GM12878 (cell line): Measurements from ENCODE around the gene CAMTA1. TPM values are rescaled to one million over a fixed set of nuclear protein-coding genes. Genes with fewer than 3 reads are reported as not detected.

Experiments used
- ATAC-seq: fragments of 200-7000 bp; cut with Tn5 transposase; 3 replicates; pipeline ENCODE4 v1.9.1; 2020; ENCODE audit warnings: mild to moderate bottlenecking, moderate library complexity
- BruUV-seq: library from RNA; stranded (reverse); fragments of 400-500 nt; replicated peaks from 2 replicates; lab custom pipeline; 2021; lab: Mats Ljungman, UMichigan
- CTCF ChIA-PET: fragments of 300-600 bp; sonication (Branson Sonifier 250); formaldehyde crosslinking; extraction: SDS; loops from one replicate; lab custom pipeline; 2021; ENCODE audit warnings: inconsistent platforms; lab: Yijun Ruan, JAX
- POLR2A ChIA-PET: fragments of 350-600 bp; formaldehyde crosslinking; extraction: SDS; loops from one replicate; lab custom pipeline; 2021; ENCODE audit warnings: inconsistent platforms; lab: Charles Lee
- RAD21 ChIA-PET: fragments of 300-600 bp; sonication (Branson Sonifier 250); formaldehyde crosslinking; loops from one replicate; lab custom pipeline; 2023; ENCODE audit warnings: antibody characterized with exemption; ENCODE audit not compliant: unreplicated experiment; lab: Charles Lee
- SMC1A ChIA-PET: fragments of 300-600 bp; sonication (Branson Sonifier 250); formaldehyde crosslinking; loops from one replicate; lab custom pipeline; 2023; ENCODE audit not compliant: unreplicated experiment, uncharacterized antibody; lab: Charles Lee
- DNase-seq: peaks from one replicate; pipeline ENCODE4 v3.0.0-alpha.2; 2011; ENCODE audit warnings: low read depth, low spot score
- FAIRE-seq: peaks from 3 replicates; lab custom pipeline; 2011; peaks lifted over from hg19 to GRCh38; lab: Jason Lieb, UNC
- H2AFZ ChIP-seq: 2 replicates; pipeline ENCODE4 v1.6.0; 2011; ENCODE audit warnings: low read depth, low read length, control low read depth; ENCODE audit not compliant: control insufficient read depth
- H3K27ac ChIP-seq: 2 replicates; pipeline ENCODE4 v1.5.1; 2011; ENCODE audit warnings: control low read depth; ENCODE audit not compliant: control insufficient read depth, insufficient read depth
- H3K27me3 ChIP-seq, 2 experiments: replicated peaks in 1 of 2; 2 replicates each; pipeline versions ENCODE4 v1.6.0 to v1.6.1; 2011; ENCODE audit warnings: low read length in 1 of 2; ENCODE audit not compliant: control insufficient read depth in 2 of 2, insufficient read depth in 2 of 2
- H3K36me3 ChIP-seq, 2 experiments: 2 replicates each; pipeline ENCODE4 v1.5.1; 2011; ENCODE audit warnings: low read length in 1 of 2; ENCODE audit not compliant: control insufficient read depth in 2 of 2, insufficient read depth in 2 of 2
- H3K4me1 ChIP-seq: 2 replicates; pipeline ENCODE4 v1.6.1; 2011; ENCODE audit warnings: mild to moderate bottlenecking, low read length, moderate library complexity, mixed read lengths; ENCODE audit not compliant: control insufficient read depth, insufficient read depth
- H3K4me2 ChIP-seq: 2 replicates; pipeline ENCODE4 v1.6.0; 2011; ENCODE audit warnings: control low read depth; ENCODE audit not compliant: control insufficient read depth, insufficient read depth
- H3K4me3 ChIP-seq: fragments of 200-600 bp; sonication (generic); 2 replicates; pipeline ENCODE4 v1.5.1; 2016
- H3K79me2 ChIP-seq: 2 replicates; pipeline ENCODE4 v1.6.0; 2011; ENCODE audit warnings: low read length; ENCODE audit not compliant: control insufficient read depth, insufficient read depth
- H3K9ac ChIP-seq: 2 replicates; pipeline ENCODE4 v1.8.0; 2011; ENCODE audit warnings: low read length, control low read depth, mixed read lengths; ENCODE audit not compliant: control insufficient read depth, insufficient read depth
- H3K9me3 ChIP-seq: replicated peaks from 3 replicates; pipeline ENCODE4 v1.5.1; 2011; ENCODE audit warnings: mild to moderate bottlenecking, low read length; ENCODE audit not compliant: control insufficient read depth, insufficient read depth
- H4K20me1 ChIP-seq: 2 replicates; pipeline ENCODE4 v1.6.0; 2011; ENCODE audit not compliant: control insufficient read depth, insufficient read depth
- ATF7 ChIP-seq: fragments of 450-650 bp; IDR thresholded peaks from 2 replicates; pipeline ENCODE4 v1.6.1; 2016; ENCODE audit warnings: low read depth, mild to moderate bottlenecking
- CHD1 ChIP-seq: IDR thresholded peaks from 2 replicates; pipeline ENCODE4 v1.6.1; 2012; ENCODE audit warnings: low read depth, low read length, improper control_type of control experiment
- CHD4 ChIP-seq: fragments of 200-600 bp; sonication (generic); IDR thresholded peaks from 2 replicates; pipeline ENCODE4 v1.6.1; 2016; ENCODE audit warnings: mild to moderate bottlenecking
- HCFC1 ChIP-seq: fragments of 150-350 bp; IDR thresholded peaks from 2 replicates; pipeline ENCODE4 v1.6.1; 2014; ENCODE audit warnings: low read length
- NRF1 ChIP-seq: conservative IDR thresholded peaks from 2 replicates; pipeline ENCODE4 v1.6.1; 2011; ENCODE audit warnings: mild to moderate bottlenecking, low read depth, low read length, improper control_type of control experiment
- PML ChIP-seq: IDR thresholded peaks from 2 replicates; pipeline ENCODE4 v1.6.1; 2012; ENCODE audit warnings: low read length, inconsistent platforms
- SP1 ChIP-seq: IDR thresholded peaks from one replicate; pipeline ENCODE4 v1.6.1; 2011; ENCODE audit warnings: low read depth, low read length
- SREBF2 ChIP-seq: IDR thresholded peaks from 2 replicates; pipeline ENCODE4 v1.6.1; 2012; ENCODE audit warnings: mild to moderate bottlenecking, low read length
- ZBED1 ChIP-seq: IDR thresholded peaks from 2 replicates; pipeline ENCODE4 v1.6.1; 2016; ENCODE audit warnings: borderline replicate concordance
- ZBTB33 ChIP-seq: fragments of 450-650 bp; IDR thresholded peaks from 2 replicates; pipeline ENCODE4 v1.6.1; 2017; ENCODE audit warnings: mild to moderate bottlenecking
- ZZZ3 ChIP-seq: IDR thresholded peaks from 2 replicates; pipeline ENCODE4 v1.6.1; 2011; ENCODE audit warnings: low read depth; ENCODE audit not compliant: control insufficient read depth, insufficient read length
- WGBS: methylation state at CpG from one replicate; pipeline ENCODE4 v1.1.6; 2016; ENCODE audit warnings: low lambda C conversion rate; ENCODE audit not compliant: insufficient replicate concordance, insufficient coverage; ENCODE audit errors: missing lambda C conversion rate; 5-methylcytosine and 5-hydroxymethylcytosine counted together
- in situ Hi-C: fragments of 300-500 bp; cut with MboI; formaldehyde crosslinking; loops from 9 replicates; pipeline ENCODE4 v1.14.3; 2018; ENCODE audit warnings: mixed read lengths
- intact Hi-C: fragments of 100-400 bp; cut with micrococcal nuclease; formaldehyde crosslinking; loops from one replicate; pipeline ENCODE4 v1.14.2; 2022; ENCODE audit not compliant: unreplicated experiment
- polyA plus RNA-seq, 11 experiments: library from polyadenylated mRNA; depleted of rRNA in 4 of 11; unstranded in 6 of 11; stranded (reverse) in 5 of 11; fragments of >200 nt; fragmentation: Nextera tagmentation in 4 of 11; fragmentation: Illumina TruSeq in 1 of 11; extraction: Ambion mirVana in 4 of 11; extraction: Trizol in 1 of 11; gene quantifications; 1 replicate in 1 of 11; 2 replicates in 10 of 11; pipeline versions ENCODE4 v1.2.1 to v1.2.3, GENCODE V29; 2011 to 2016; ENCODE audit warnings: inconsistent platforms in 2 of 11, missing spikeins in 2 of 11, low read depth in 1 of 11
- total RNA-seq, 4 experiments: library from RNA; depleted of rRNA in 3 of 4; stranded (reverse); fragments of >200 nt in 3 of 4; fragmentation: Illumina TruSeq in 1 of 4; extraction: Trizol in 1 of 4; gene quantifications; 2 replicates each; pipeline versions ENCODE4 v1.2.1 to v1.2.3, GENCODE V29; 2013 to 2021

The CAMTA1 gene
- total and polyA plus RNA-seq, 10 of the 15 experiments (the other 5 are each of a cell fraction or from before 2014, with no cell fraction given) = 37.7 to 148 (median 76.4) TPM

- no peaks in the 10 kb centered on the region for H4K20me1 ChIP-seq
- CTCF ChIA-PET = no interaction called here
- RAD21 ChIA-PET = no interaction called here
These were observed 730.6 kb downstream of the CAMTA1 start for GRCh38 chr1:7515904-7516303.

GRCh38 chr1:7516341-7516740, 731.1 kb downstream of the CAMTA1 start:
- RAD21 ChIA-PET = no interaction called here

More at GRCh38 chr1:7515904-7516303, 730.6 kb downstream of the CAMTA1 start:
- H3K9ac ChIP-seq = no peak overlapping the region
- BruUV-seq = no TSS peak
- no peak for FAIRE-seq
- WGBS = 39% methylated on average over 8 of the region's 8 CpGs
- peaks cover 0 to 3% of the 10 kb centered on the region in 2 experiments; a peak in 2 of 4 replicates for H3K27me3 ChIP-seq
- no peaks in the 10 kb centered on the region for H3K79me2 ChIP-seq
- ChIA-PET POLR2A (no interaction called here), SMC1A (no interaction called here)
- no peaks in the 10 kb centered on the region for H3K36me3 ChIP-seq
- no peak overlapping the region for H2AFZ ChIP-seq
- no peaks in the 10 kb centered on the region for H3K4me1 ChIP-seq
- no peak overlapping the region for H3K4me2 ChIP-seq
- H3K4me3 ChIP-seq = no peak overlapping the region
- no peak for TF ChIP-seq CHD4
- TF ChIP-seq HCFC1 = no peak
- TF ChIP-seq, all 136 proteins: peak for 0
- ATAC-seq = no peak
- no peak for DNase-seq
- no peaks in the 10 kb centered on the region; the same call in 2 of the 3 replicates for H3K9me3 ChIP-seq
- no peak overlapping the region for H3K27ac ChIP-seq
- in situ Hi-C loops = no loop called here
- intact Hi-C loops = no loop called here

More at GRCh38 chr1:7516341-7516740, 731.1 kb downstream of the CAMTA1 start:
- H3K4me2 ChIP-seq = no peak overlapping the region
- no peaks in the 10 kb centered on the region for H3K79me2 ChIP-seq
- H3K4me3 ChIP-seq = no peak overlapping the region
- BruUV-seq = no TSS peak
- H3K9ac ChIP-seq = no peak overlapping the region
- intact Hi-C loops (no loop called here), in situ Hi-C loops (no loop called here)
- POLR2A ChIA-PET = no interaction called here
- FAIRE-seq = no peak
- H3K4me1 ChIP-seq = no peaks in the 10 kb centered on the region
- no peaks in the 10 kb centered on the region for H4K20me1 ChIP-seq
- no peak overlapping the region for H2AFZ ChIP-seq
- no peak for ATAC-seq
- peaks cover 0 to 3% of the 10 kb centered on the region in 2 experiments; a peak in 2 of 4 replicates for H3K27me3 ChIP-seq
- SMC1A ChIA-PET = no interaction called here
- no peak overlapping the region for H3K27ac ChIP-seq
- 6% methylated on average over 4 of the region's 4 CpGs for WGBS
- CTCF ChIA-PET = no interaction called here
- no peaks in the 10 kb centered on the region for H3K36me3 ChIP-seq
- no peaks in the 10 kb centered on the region; the same call in 2 of the 3 replicates for H3K9me3 ChIP-seq
- DNase-seq = no peak
- no peak for TF ChIP-seq PML
- no peak for TF ChIP-seq NRF1
- no peak for TF ChIP-seq ATF7
- TF ChIP-seq ZBED1 = no peak
- no peak for TF ChIP-seq ZZZ3
- TF ChIP-seq ZBTB33 = no peak
- no peak for TF ChIP-seq CHD1
- no peak for TF ChIP-seq HCFC1
- no peak for TF ChIP-seq SREBF2
- no peak for TF ChIP-seq SP1
- TF ChIP-seq, all 136 proteins: peak for 0
